CD14-positive monocyte (primary cell): Measurements from ENCODE around the gene SLC39A10. TPM values are rescaled to one million over a fixed set of nuclear protein-coding genes. Genes with fewer than 3 reads are reported as not detected.

ENCODE experiments used
- DNase-seq, 3 donors: peaks; one replicate each; pipeline ENCODE4 v3.0.0-alpha.2; 2011 to 2022
- H2AFZ ChIP-seq: 2 replicates; pipeline ENCODE4 v1.6.0; 2012; ENCODE audit warnings: mild to moderate bottlenecking, low read depth, low read length, inconsistent platforms; ENCODE audit not compliant: insufficient read depth, poor library complexity, severe bottlenecking
- H3K27ac ChIP-seq, 2 donors: 1 replicate in 1 of 2; 2 replicates in 1 of 2; pipeline ENCODE4 v1.5.1; 2012 to 2013; ENCODE audit warnings: low read length in 2 of 2, control low read depth in 1 of 2, inconsistent platforms in 1 of 2, low read depth in 1 of 2, mild to moderate bottlenecking in 1 of 2
- H3K27me3 ChIP-seq, 2 donors: one replicate each; pipeline versions ENCODE4 v1.6.0 to v1.6.1; 2011 to 2013; ENCODE audit warnings: low read length in 2 of 2; ENCODE audit not compliant: control insufficient read depth in 2 of 2, insufficient read depth in 2 of 2
- H3K36me3 ChIP-seq, 2 donors: replicated peaks in 1 of 2; 1 replicate in 1 of 2; 2 replicates in 1 of 2; pipeline versions ENCODE4 v1.5.1 to v1.6.1; 2012 to 2013; ENCODE audit warnings: low read length in 2 of 2, control low read depth in 1 of 2, inconsistent platforms in 1 of 2, mild to moderate bottlenecking in 1 of 2; ENCODE audit not compliant: insufficient read depth in 2 of 2, control insufficient read depth in 1 of 2
- H3K4me1 ChIP-seq, 2 donors: 1 replicate in 1 of 2; 2 replicates in 1 of 2; pipeline versions ENCODE4 v1.5.1 to v1.6.1; 2012 to 2013; ENCODE audit warnings: low read length in 2 of 2, control low read depth in 1 of 2, inconsistent platforms in 1 of 2, mild to moderate bottlenecking in 1 of 2, moderate library complexity in 1 of 2; ENCODE audit not compliant: insufficient read depth in 2 of 2, control insufficient read depth in 1 of 2
- H3K4me2 ChIP-seq: replicated peaks from 2 replicates; pipeline ENCODE3; 2012; ENCODE audit warnings: low read length, moderate library complexity, mild to moderate bottlenecking; ENCODE audit not compliant: poor library complexity, severe bottlenecking; ENCODE audit errors: extremely low read depth
- H3K4me3 ChIP-seq, 3 experiments: fragments of 200-600 bp in 1 of 3; sonication (generic) in 1 of 3; replicated peaks in 1 of 3; 1 replicate in 2 of 3; 2 replicates in 1 of 3; pipeline ENCODE4 v1.5.1; 2011 to 2013; ENCODE audit warnings: low read length in 3 of 3, mild to moderate bottlenecking in 3 of 3, control low read depth in 2 of 3, low read depth in 2 of 3, inconsistent platforms in 1 of 3, moderate library complexity in 1 of 3
- H3K79me2 ChIP-seq: 2 replicates; pipeline ENCODE4 v1.6.0; 2012; ENCODE audit warnings: mild to moderate bottlenecking, control low read depth, inconsistent platforms, low read length, moderate library complexity; ENCODE audit not compliant: insufficient read depth
- H3K9ac ChIP-seq: 2 replicates; pipeline ENCODE4 v1.6.0; 2017; ENCODE audit warnings: low read length, mild to moderate bottlenecking; ENCODE audit not compliant: insufficient read depth, poor library complexity, severe bottlenecking
- H3K9me3 ChIP-seq, 2 donors: replicated peaks in 1 of 2; 1 replicate in 1 of 2; 2 replicates in 1 of 2; pipeline versions ENCODE4 v1.5.1 to v1.6.1; 2012 to 2013; ENCODE audit warnings: low read length in 2 of 2, control low read depth in 1 of 2; ENCODE audit not compliant: control insufficient read depth in 1 of 2, insufficient read depth in 1 of 2
- H4K20me1 ChIP-seq: 2 replicates; pipeline ENCODE4 v1.6.0; 2012; ENCODE audit warnings: mild to moderate bottlenecking, low read length, control low read depth, moderate library complexity; ENCODE audit not compliant: insufficient read depth
- H3K27ac Mint-ChIP-seq, 7 donors: one replicate each; pipeline ENCODE4 v1.8.0; 2020; ENCODE audit warnings: mild to moderate bottlenecking in 7 of 7, mixed read lengths in 7 of 7, moderate library complexity in 6 of 7, inconsistent platforms in 2 of 7
- H3K27me3 Mint-ChIP-seq, 3 donors: one replicate each; pipeline ENCODE4 v1.8.0; 2021 to 2022; ENCODE audit warnings: low read depth in 3 of 3, mild to moderate bottlenecking in 3 of 3, mixed read lengths in 3 of 3, moderate library complexity in 3 of 3, inconsistent platforms in 1 of 3
- H3K36me3 Mint-ChIP-seq, 2 donors: one replicate each; pipeline ENCODE4 v1.8.0; 2020; ENCODE audit warnings: mixed read lengths in 2 of 2, inconsistent platforms in 1 of 2, mild to moderate bottlenecking in 1 of 2
- H3K4me1 Mint-ChIP-seq: one replicate; pipeline ENCODE4 v1.8.0; 2020; ENCODE audit warnings: mild to moderate bottlenecking, mixed read lengths
- H3K4me3 Mint-ChIP-seq, 2 donors: one replicate each; pipeline ENCODE4 v1.8.0; 2020; ENCODE audit warnings: mild to moderate bottlenecking in 2 of 2, mixed read lengths in 2 of 2, moderate library complexity in 1 of 2
- H3K9me3 Mint-ChIP-seq, 7 donors: one replicate each; pipeline ENCODE4 v1.8.0; 2020 to 2022; ENCODE audit warnings: mixed read lengths in 7 of 7, mild to moderate bottlenecking in 6 of 7, moderate library complexity in 6 of 7, inconsistent platforms in 2 of 7
- CTCF ChIP-seq: fragments of 200-600 bp; IDR thresholded peaks from one replicate; pipeline ENCODE4 v1.8.0; 2022; ENCODE audit warnings: antibody characterized with exemption, mild to moderate bottlenecking
- WGBS: methylation state at CpG from one replicate; pipeline ENCODE4 v1.1.5; 2013; ENCODE audit warnings: missing lambda C conversion rate; ENCODE audit not compliant: insufficient coverage; 5-methylcytosine and 5-hydroxymethylcytosine counted together
- intact Hi-C, 2 donors: fragments of 100-400 bp; cut with micrococcal nuclease; formaldehyde crosslinking; loops; one replicate each; pipeline versions ENCODE4 v1.15.0 to v1.15.1; 2023
- polyA plus RNA-seq, 3 donors: library from polyadenylated mRNA; depleted of rRNA in 1 of 3; unstranded in 2 of 3; stranded (reverse) in 1 of 3; fragments of 300-500 nt in 2 of 3; fragments of >200 nt in 1 of 3; fragmentation: Illumina TruSeq in 2 of 3; gene quantifications; 1 replicate in 2 of 3; 2 replicates in 1 of 3; pipeline ENCODE4 v1.2.3, GENCODE V29; 2012 to 2021

SLC39A10 gene
- polyA plus RNA-seq, 3 donors = 5.2 to 6.9 (median 5.2) TPM

DNA sequence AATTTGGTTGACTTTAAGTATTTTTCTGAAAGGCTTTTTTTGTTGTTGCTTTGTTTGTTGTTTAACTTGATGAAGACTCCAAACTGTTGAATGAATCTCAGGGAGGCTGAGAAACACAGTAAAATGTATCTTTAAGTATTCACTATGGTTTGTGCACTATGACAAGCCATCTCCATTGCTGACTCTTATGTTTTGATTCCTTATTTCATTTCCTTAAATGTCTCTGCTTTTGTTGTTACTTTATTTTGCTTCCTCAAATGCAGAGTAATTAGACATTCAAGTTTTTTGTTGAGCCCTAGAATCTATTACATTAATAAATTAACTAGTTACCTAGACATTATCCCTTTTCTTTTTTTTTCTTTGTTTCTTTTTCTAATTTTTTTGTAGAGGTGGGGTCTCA is 46.3 kb upstream of the SLC39A10 start:
- Histone ChIP-seq H3K4me2 (peak overlapping the region; percentile 54), H3K9ac (peak overlapping the region; percentile 41), H3K9me3 (no peaks in the 10 kb centered on the region), H4K20me1 (no peaks in the 10 kb centered on the region), H3K79me2 (no peaks in the 10 kb centered on the region), H3K27ac (peak overlapping the region; percentile 77 to 86), H3K4me3 (peak overlapping the region in 1 of 3 experiments; percentile 45), H3K4me1 (peaks cover 29 to 36% of the 10 kb centered on the region in 2 donors), H3K36me3 (no peaks in the 10 kb centered on the region), H2AFZ (peak overlapping the region; percentile 24), H3K27me3 (no peaks in the 10 kb centered on the region)
- H3K4me1 Mint-ChIP-seq = peaks cover 36% of the 10 kb centered on the region
- peak overlapping the region in 1 of 2 donors; percentile 53 for H3K4me3 Mint-ChIP-seq
- intact Hi-C loops = no loop called here
- no peaks in the 10 kb centered on the region for H3K36me3 Mint-ChIP-seq
- peak; percentile 57 to 75 (median 72) for DNase-seq
- no peaks in the 10 kb centered on the region for H3K9me3 Mint-ChIP-seq
- no peaks in the 10 kb centered on the region for H3K27me3 Mint-ChIP-seq
- no peak for TF ChIP-seq CTCF
- H3K27ac Mint-ChIP-seq = peak overlapping the region; percentile 85 to 95 (median 90)

GRCh38 chr2:195612611-195613495 is 44.2 kb upstream of the SLC39A10 start:
- no peak overlapping the region for H3K9ac ChIP-seq
- no peaks in the 10 kb centered on the region for H3K9me3 ChIP-seq
- no peak overlapping the region for H3K27ac ChIP-seq
- Mint-ChIP-seq H3K27me3 (peaks cover 0 to 2% (median 2%) of the 10 kb centered on the region in 3 donors), H3K36me3 (no peaks in the 10 kb centered on the region), H3K4me3 (no peak overlapping the region), H3K9me3 (peaks cover 0 to 6% (median 0%) of the 10 kb centered on the region in 7 donors), H3K4me1 (peaks cover 30% of the 10 kb centered on the region), H3K27ac (no peak overlapping the region)
- WGBS = no CpG with 5 or more reads among the region's 3 CpGs
- no peak overlapping the region for H3K4me3 ChIP-seq
- H3K4me2 ChIP-seq = no peak overlapping the region
- no peak for DNase-seq
- H3K4me1 ChIP-seq = peaks cover 29 to 36% of the 10 kb centered on the region in 2 donors
- no peak overlapping the region for H2AFZ ChIP-seq
- intact Hi-C loops = no loop called here
- no peaks in the 10 kb centered on the region for H3K36me3 ChIP-seq
- H4K20me1 ChIP-seq = no peaks in the 10 kb centered on the region
- no peaks in the 10 kb centered on the region for H3K27me3 ChIP-seq
- no peak for TF ChIP-seq CTCF
- H3K79me2 ChIP-seq = no peaks in the 10 kb centered on the region
